Measurements from ENCODE around the gene TOGARAM2.
"Not testable (repeated sequence)": the region's sequence is repeated elsewhere in the genome, so short reads cannot be mapped to it uniquely, and the experiment has no call there.

TOGARAM2 gene

GRCh38 chr2:28977176-28977875 is 3.8 kb upstream of the TOGARAM2 start:
- DNase-seq (ENCODE audit: low spot score) = no peak

DNA sequence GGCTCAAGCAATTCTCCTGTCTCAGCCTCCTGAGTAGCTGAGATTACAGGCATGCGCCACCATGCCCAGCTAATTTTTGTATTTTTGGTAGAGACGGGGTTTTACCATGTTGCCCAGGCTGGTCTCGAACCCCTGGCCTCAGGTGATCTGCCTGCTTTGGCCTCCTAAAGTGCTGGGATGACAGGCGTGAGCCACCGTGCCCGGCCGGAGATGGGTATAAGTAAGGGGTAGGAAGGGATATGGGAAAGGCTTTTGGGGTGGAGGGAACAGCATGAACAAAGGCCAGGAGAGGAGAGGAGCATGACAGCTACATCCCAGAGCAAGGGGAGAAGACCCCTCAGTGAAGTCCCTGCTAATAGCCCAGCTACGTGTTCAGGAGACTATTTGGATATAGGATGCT is 3.1 kb upstream of the TOGARAM2 start:
- not testable (repeated sequence) for DNase-seq (ENCODE audit: low spot score)

- DNase-seq (ENCODE audit: low spot score) = no peak
Measured at GRCh38 chr2:28978606-28979005, 2.5 kb upstream of the TOGARAM2 start.

DNA sequence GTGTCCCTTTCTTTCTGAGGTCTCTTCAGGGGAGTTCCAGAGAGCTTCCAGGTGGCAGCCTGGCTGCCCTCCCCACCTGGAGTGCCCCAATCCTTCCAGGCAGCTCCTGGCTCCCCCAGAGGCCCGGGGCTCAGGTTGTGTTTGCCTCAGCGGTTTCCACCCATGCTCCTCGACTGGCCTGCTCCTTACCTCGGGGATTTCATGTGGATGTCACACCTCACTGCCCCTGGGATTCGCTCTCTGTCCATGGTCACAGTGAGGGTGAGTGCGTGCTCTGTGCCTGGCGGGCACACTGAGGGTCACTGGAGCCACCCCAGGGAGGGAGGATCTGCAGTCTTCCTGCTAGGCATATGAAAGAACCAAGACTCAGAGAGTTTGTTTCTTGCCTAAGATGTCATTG is 2.1 kb upstream of the TOGARAM2 start:
- DNase-seq (ENCODE audit: low spot score) = no peak

DNA sequence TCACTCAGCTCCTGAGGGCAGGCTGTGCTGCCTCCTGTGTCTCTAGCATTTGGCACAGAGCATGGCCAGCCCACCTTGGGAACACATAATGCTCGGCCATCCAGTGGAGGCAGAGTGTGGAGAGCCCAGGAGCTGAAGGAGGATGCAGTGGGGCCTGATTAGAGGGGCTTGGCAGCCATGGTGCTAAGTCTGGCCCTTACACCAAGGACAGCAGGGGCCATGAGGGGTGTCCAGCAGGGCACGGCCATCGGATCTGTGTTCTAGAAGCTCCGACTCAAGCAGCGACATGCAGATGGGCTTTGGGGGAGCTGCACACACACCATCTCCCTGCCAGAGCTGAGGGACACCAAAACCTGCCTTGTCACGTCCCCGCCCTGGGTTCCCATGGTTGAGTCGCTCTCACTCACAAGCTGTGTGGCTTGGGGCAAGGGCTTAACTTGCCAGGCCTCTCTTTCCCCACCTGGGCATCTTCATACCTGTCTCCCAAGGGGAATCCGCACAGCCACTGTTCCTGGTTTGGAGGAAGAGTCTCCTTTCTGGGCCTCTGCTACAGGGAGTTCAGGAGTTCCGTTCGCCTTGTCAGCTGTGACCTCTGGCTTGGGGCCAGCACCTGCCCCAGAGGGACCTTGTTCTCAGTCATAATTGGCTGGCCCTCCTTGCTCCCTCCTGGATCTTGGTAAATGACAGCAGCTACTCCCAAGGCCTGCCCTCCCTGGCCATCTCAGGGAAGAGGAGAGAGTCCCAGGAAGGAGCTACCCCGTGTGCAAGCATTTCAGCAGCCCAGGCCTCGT is 1.3 kb upstream of the TOGARAM2 start:
- DNase-seq (ENCODE audit: low spot score) = no peak

GRCh38 chr2:28980368-28981015 is 606 bp upstream of the TOGARAM2 start:
- no peak for DNase-seq (ENCODE audit: low spot score)

DNA sequence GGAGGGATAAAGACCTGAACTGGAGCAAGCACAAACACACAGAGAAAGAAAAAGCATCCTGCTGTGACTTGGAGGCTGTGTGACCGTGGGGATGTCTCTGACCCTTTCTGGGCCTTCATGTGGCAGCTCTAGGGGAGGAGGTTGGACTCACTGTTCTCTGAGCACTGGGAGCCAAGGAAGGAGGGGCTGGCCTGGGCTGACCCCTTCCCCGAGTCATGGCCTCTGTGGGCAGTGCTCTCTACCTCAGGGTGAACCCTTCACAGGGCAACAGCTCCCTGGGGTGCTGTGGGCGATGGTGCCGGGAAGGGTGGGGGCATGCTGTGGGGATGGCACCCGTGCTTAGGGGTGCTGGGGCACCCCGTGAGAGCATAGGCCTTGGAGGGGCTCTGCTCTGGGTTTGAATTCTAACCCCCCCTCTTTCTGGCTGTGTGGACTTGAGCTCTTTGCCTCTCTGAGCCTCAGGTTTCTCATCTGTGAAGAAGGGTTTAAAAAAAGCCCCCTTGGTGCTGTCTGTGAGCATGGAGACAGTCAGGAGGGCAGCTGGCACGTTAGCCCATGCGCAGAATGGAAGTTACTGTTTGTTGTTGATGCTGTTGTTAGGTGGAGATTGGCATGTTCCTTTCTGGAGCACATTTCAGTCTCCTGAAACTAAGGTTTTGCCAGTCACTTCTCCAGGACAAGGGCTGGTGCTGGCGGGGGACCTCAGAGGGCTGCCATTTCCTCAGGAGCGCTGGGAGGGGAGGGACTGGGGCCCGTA is 700 bp downstream of the TOGARAM2 start:
- no peak for DNase-seq (ENCODE audit: low spot score)

DNA sequence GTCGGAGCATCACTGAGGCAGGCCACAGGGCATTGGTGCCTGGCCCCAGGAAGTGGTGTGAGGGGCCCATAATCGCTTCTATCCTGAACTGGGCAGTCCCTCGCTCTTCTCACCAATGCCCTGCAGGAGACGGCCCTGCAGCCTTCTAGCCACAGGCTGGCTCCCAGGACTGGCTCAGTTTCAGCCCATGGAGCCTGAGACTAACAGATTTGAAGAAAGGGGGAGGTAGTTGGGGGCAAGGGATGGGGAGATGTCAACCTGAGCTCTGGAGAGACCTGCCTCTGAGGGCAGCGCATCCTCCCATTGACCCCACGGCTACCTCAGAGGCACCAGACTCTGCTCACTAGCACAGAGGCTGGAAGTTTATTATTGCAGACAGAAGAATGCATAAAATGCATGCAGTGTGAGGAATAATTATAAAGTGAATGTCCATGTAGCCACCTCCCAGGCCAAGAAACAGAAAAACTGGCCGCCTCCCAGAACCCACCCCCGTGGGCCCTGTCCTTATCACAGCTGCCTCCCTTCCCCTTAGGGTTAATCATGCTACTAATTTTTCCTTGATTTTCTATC is 1.4 kb downstream of the TOGARAM2 start:
- DNase-seq (ENCODE audit: low spot score) = no peak

- no peak for DNase-seq (ENCODE audit: low spot score)
Measured at GRCh38 chr2:28986429-28986828, 5.3 kb downstream of the TOGARAM2 start.

DNA sequence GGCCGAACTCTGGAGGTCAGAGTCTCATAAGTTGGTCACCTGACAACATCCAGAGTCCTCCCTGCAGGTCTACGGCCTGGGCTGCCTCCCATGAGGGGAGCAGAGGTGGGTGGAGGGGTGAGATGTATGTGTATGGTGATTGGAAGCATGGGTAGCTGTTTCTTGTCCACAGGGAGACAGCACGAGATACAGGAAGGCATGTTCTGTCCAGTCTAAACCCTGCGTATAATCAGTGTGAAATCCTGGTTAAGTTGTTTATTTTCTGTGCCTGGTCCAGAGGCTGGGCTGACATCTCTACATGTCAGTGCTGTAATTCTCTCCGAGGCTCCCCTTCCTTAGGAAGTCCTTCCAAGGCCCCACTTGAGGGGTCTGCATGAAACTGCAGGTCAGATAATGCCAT is 8.9 kb downstream of the TOGARAM2 start:
- no peak for DNase-seq (ENCODE audit: low spot score)

GRCh38 chr2:28990445-28990844 is 9.3 kb downstream of the TOGARAM2 start:
- DNase-seq (ENCODE audit: low spot score) = no peak

GRCh38 chr2:28991021-28991420 is 9.9 kb downstream of the TOGARAM2 start:
- DNase-seq (ENCODE audit: low spot score) = no peak

DNA sequence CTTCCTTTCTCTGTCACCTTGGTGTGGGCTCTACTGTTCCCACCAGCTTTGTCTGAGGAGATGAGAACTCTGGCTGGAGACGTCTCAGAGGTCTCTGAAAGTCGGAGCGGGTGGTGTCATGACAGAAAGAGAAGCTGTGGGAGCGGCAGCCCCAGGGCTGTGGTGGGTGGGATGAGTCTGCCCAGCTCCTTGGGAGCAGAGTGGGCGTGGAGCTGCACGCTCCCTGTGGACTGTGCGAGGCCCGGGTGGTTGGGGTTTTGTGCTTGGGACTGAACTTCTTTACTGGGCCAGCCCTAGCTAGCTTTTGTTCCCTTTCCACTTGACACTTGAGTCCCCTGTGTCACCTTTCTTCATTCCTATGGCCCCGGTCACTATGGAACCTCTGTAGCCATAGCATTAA is 10.4 kb downstream of the TOGARAM2 start:
- DNase-seq (ENCODE audit: low spot score) = no peak

DNA sequence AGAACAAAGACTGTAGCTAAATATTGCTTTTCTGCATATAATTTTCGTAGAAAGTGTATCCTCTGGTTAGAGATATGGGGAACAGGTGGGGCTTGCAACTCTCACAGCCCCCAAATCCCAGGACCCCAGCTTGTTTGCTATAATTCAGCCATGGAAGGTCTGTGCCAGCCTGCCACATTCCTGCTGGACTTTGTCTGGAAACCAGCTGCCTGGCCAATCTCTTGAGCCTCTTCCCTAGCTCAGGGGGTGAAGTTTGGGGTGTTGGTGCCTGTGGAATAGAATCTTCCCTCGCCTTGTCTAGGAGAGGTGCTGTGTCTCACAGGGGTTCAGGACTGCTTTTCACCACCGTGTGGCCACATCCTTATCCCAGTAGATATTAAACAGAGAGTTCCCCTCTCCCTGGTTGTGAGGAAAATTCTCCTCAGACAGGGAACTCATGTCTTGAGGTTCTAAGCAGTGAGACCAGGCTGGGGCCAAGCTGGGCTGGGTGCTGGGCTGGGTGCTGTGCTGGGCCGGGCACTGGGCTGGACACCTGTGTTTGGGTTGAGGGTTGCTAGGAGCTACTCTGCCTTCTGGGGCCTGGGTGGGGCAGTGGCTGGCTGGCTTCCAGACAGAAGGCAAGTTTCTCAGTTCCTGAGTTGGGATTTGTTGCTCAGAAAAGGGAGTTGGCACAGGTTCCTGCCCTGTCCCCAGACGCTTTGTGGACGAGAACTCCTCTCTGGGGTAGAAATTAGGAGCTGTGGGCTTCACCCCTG is 12.3 kb downstream of the TOGARAM2 start:
- no peak for DNase-seq (ENCODE audit: low spot score)

GRCh38 chr2:28994074-28994473 is 13.0 kb downstream of the TOGARAM2 start:
- DNase-seq (ENCODE audit: low spot score) = no peak

GRCh38 chr2:28994679-28995078 is 13.6 kb downstream of the TOGARAM2 start:
- no peak for DNase-seq (ENCODE audit: low spot score)

- DNase-seq (ENCODE audit: low spot score) = no peak
Measured at GRCh38 chr2:28995765-28996750, 15.0 kb downstream of the TOGARAM2 start.

DNA sequence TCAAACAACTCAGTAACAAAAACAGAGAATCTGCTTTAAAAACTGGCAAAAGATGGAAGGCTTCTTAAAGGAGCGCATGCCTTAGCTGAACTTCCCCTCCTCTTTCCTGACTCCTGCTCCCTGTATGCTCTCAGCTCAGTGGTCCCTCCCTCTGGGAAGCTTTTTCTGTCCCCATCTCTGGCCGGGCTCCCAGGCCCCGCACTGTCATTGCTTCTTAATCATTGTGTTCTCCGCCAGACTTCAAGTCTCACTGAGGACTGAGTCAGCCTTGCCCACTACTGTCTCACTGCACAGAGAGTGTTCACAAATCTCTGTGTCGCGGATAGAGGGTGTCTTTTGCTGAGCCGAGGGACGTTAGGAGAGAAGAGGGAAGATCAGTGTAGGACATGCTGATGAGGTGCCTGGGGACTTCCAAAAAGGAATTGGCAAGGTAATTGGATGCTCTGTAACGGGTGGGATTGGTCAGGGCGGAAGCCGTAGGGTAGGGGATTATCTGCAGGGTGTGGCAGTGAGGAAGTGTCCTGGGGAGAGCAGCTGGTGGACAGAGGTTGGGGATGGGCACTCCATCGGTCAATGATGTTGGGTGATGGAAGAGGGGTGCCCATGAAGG is 16.2 kb downstream of the TOGARAM2 start:
- DNase-seq (ENCODE audit: low spot score) = no peak

DNA sequence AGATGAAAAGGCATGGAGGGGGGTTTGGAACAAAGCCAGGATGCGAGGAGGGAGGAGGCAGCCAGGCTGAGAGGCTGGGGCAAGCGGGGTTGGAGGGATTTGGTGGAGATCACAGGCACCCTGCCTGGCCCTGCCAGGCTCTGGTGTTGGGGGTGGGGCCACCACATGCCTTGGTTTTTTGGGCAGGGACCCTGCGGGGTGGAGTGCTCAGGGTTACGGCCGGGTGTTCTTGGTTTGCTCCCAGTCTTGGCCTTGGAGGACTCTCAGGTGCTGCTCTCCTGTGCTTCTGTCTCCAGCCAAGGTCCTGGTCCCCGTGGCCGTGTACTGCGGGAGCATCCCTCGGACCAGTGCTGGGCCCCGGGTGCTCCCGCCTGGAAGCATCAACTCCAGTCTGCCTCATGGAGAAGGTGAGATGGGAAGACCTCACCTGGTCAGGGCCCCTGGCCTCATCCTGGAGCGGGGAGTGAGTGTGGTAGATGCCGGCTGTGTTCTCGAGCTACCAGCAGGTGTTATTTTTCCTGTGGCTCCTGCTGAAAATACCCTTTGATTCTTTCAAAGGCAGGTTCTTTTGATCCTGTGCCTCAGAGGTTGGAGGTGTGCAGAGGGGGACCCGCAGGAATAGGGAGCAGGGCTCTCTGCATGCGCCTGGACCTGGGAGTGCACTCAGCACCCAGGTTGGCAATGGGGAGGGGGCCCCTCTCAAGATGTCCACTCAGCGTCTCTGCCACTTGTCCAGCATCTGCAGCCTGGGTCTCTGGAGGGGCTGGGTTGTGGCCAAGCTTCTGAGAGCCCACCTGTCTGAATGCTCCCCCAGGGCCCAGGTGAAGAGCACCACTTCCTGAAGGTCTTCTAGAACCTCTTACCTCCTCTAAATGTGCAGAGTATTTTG is 17.0 kb downstream of the TOGARAM2 start:
- no peak for DNase-seq (ENCODE audit: low spot score)
